Lower leg skin (tissue), 3 donors: ENCODE data around the gene TENM4.

ENCODE experiments used
- CTCF ChIP-seq, 3 donors: fragments of 450-650 bp; IDR thresholded peaks; one replicate each; pipeline ENCODE4 v1.5.1; 2016; ENCODE audit warnings: antibody characterized with exemption in 3 of 3, mild to moderate bottlenecking in 3 of 3, moderate library complexity in 2 of 3
- POLR2A ChIP-seq, 2 donors: fragments of 450-650 bp; IDR thresholded peaks; one replicate each; pipeline ENCODE4 v1.6.1; 2016 to 2017; ENCODE audit warnings: antibody characterized with exemption in 2 of 2, mild to moderate bottlenecking in 1 of 2, moderate library complexity in 1 of 2

GRCh38 chr11:79196950-79197349 is 243.9 kb downstream of the TENM4 start:
- TF ChIP-seq CTCF (IDR thresholded peaks at IDR 0.05) (no peak), POLR2A (IDR thresholded peaks at IDR 0.05) (no peak)
